NCI-H2107 (cell line): ENCODE data around the gene SARS1.
"Not testable (repeated sequence)": the region's sequence is repeated elsewhere in the genome, so short reads cannot be mapped to it uniquely, and the experiment has no call there.

Experiments
- DNase-seq: peaks from one replicate; lab custom pipeline; 2025; lab: John Stamatoyannopoulos, UW

SARS1 gene

GRCh38 chr1:109275706-109276345, 62.1 kb downstream of the SARS1 start:
- no peak for DNase-seq

- DNase-seq: peak; percentile 42
Measured at GRCh38 chr1:109277434-109278204, 63.9 kb downstream of the SARS1 start.

GRCh38 chr1:109279615-109280278, 66.0 kb downstream of the SARS1 start:
- DNase-seq: no peak

GRCh38 chr1:109280862-109281261, 67.1 kb downstream of the SARS1 start:
- DNase-seq: no peak

GRCh38 chr1:109281680-109282496, 68.2 kb downstream of the SARS1 start:
- DNase-seq: no peak

- DNase-seq: no peak
Measured at GRCh38 chr1:109282497-109282951, 68.8 kb downstream of the SARS1 start.

GRCh38 chr1:109282952-109283747, 69.4 kb downstream of the SARS1 start, which contains the start of gene PSRC1:
PSRC1 (minus strand) TSS chr1:109283145.
- DNase-seq: peak; percentile 98

GRCh38 chr1:109283748-109284600, 70.3 kb downstream of the SARS1 start:
- DNase-seq: no peak

- not testable (repeated sequence) for DNase-seq
Measured at GRCh38 chr1:109286762-109287161, 73.0 kb downstream of the SARS1 start.
